HepG2 (cell line): ENCODE data around the gene ODC1. TPM values are rescaled to one million over a fixed set of nuclear protein-coding genes. Genes with fewer than 3 reads are reported as not detected.

ENCODE experiments used
- ATF7 ChIP-seq, 2 experiments: fragments of 450-650 bp in 1 of 2; sonication (generic) in 1 of 2; formaldehyde crosslinking in 1 of 2; IDR thresholded peaks; 2 replicates each; pipeline versions ENCODE4 v1.4.0 to v1.6.1; 2016 to 2020; ENCODE audit warnings: antibody characterized with exemption in 1 of 2, mild to moderate bottlenecking in 1 of 2, missing genetic modification reagents in 1 of 2
- BRCA1 ChIP-seq: sonication (generic); formaldehyde crosslinking; IDR thresholded peaks from 2 replicates; pipeline ENCODE4 v1.4.0; 2020; ENCODE audit warnings: missing genetic modification reagents
- HNRNPL ChIP-seq: fragments of 200-400 bp; formaldehyde crosslinking; IDR thresholded peaks from 2 replicates; pipeline ENCODE4 v1.6.1; 2017; ENCODE audit warnings: mild to moderate bottlenecking, low read depth, low read length
- MXD1 ChIP-seq: sonication (generic); formaldehyde crosslinking; IDR thresholded peaks from 2 replicates; pipeline ENCODE4 v1.4.0; 2020; ENCODE audit warnings: mild to moderate bottlenecking, missing genetic modification reagents
- RBFOX2 ChIP-seq: fragments of 200-400 bp; formaldehyde crosslinking; IDR thresholded peaks from 2 replicates; pipeline ENCODE4 v1.6.1; 2017; ENCODE audit warnings: low read depth, mild to moderate bottlenecking, low read length
- SNAPC4 ChIP-seq: sonication (generic); formaldehyde crosslinking; IDR thresholded peaks from 2 replicates; pipeline ENCODE4 v1.4.0; 2020; ENCODE audit warnings: mild to moderate bottlenecking, missing genetic modification reagents
- TARDBP ChIP-seq: sonication (generic); formaldehyde crosslinking; IDR thresholded peaks from 2 replicates; pipeline ENCODE4 v1.8.0; 2022; ENCODE audit warnings: mild to moderate bottlenecking, missing genetic modification reagents
- ZBTB33 ChIP-seq: sonication (generic); formaldehyde crosslinking; IDR thresholded peaks from 2 replicates; pipeline ENCODE4 v1.4.0; 2020; ENCODE audit warnings: missing genetic modification reagents
- ZGPAT ChIP-seq: IDR thresholded peaks from 2 replicates; pipeline ENCODE4 v1.6.1; 2016; ENCODE audit warnings: mild to moderate bottlenecking
- ZNF430 ChIP-seq: sonication (generic); formaldehyde crosslinking; IDR thresholded peaks from 2 replicates; pipeline ENCODE4 v1.9.0; 2021; ENCODE audit warnings: mild to moderate bottlenecking, missing genetic modification reagents
- ZNF441 ChIP-seq: sonication (generic); formaldehyde crosslinking; IDR thresholded peaks from 2 replicates; pipeline ENCODE4 v1.7.0; 2021; ENCODE audit warnings: missing genetic modification reagents, borderline replicate concordance
- ZNF547 ChIP-seq: sonication (generic); formaldehyde crosslinking; IDR thresholded peaks from 2 replicates; pipeline ENCODE4 v1.5.1; 2020; ENCODE audit warnings: mild to moderate bottlenecking, missing genetic modification reagents
- ZNF614 ChIP-seq: IDR thresholded peaks from 2 replicates; pipeline ENCODE4 v1.6.1; 2018; ENCODE audit warnings: missing biosample characterization, missing genetic modification reagents, inconsistent platforms, borderline replicate concordance
- ZNF672 ChIP-seq: sonication (generic); formaldehyde crosslinking; IDR thresholded peaks from 2 replicates; pipeline ENCODE4 v1.8.1; 2022; ENCODE audit warnings: missing genetic modification reagents
- ZNF766 ChIP-seq: sonication (generic); formaldehyde crosslinking; IDR thresholded peaks from 2 replicates; pipeline ENCODE4 v1.5.0; 2020; ENCODE audit warnings: missing genetic modification reagents, borderline replicate concordance
- ZXDC ChIP-seq: sonication (generic); formaldehyde crosslinking; IDR thresholded peaks from 2 replicates; pipeline ENCODE4 v1.5.0; 2020; ENCODE audit warnings: mild to moderate bottlenecking, missing genetic modification reagents
- polyA plus RNA-seq, 8 experiments: library from polyadenylated mRNA; depleted of rRNA in 3 of 8; stranded (reverse) in 7 of 8; unstranded in 1 of 8; fragments of >200 nt; fragmentation: Illumina TruSeq in 4 of 8; extraction: Trizol in 4 of 8; gene quantifications; 2 replicates each; pipeline versions ENCODE4 v1.2.1 to v1.2.3, GENCODE V29; 2011 to 2016; ENCODE audit warnings: low read depth in 4 of 8, missing spikeins in 1 of 8, mixed read lengths in 1 of 8; ENCODE audit not compliant: insufficient read depth in 1 of 8
- total RNA-seq, 5 experiments: library from RNA; depleted of rRNA; stranded (reverse); fragments of >200 nt; fragmentation: Illumina TruSeq; extraction: Trizol; gene quantifications; 2 replicates each; pipeline ENCODE4 v1.2.3, GENCODE V29; 2016; ENCODE audit warnings: low read depth in 1 of 5

The ODC1 gene
- total and polyA plus RNA-seq, 2 of the 13 experiments (the other 11 are each of a cell fraction or from before 2014, with no cell fraction given): 142 to 371 TPM

- TF ChIP-seq ZXDC (CRISPR knock-in tag) (peak; percentile 96), TARDBP (CRISPR knock-in tag) (peak; percentile 89), ZNF430 (peak; percentile 100), RBFOX2 (peak; percentile 96), BRCA1 (CRISPR knock-in tag) (peak; percentile 98), ATF7 (IDR thresholded peaks at IDR 0.05) (no peak), ATF7 (CRISPR knock-in tag; IDR thresholded peaks at IDR 0.05) (peak; percentile 95), MXD1 (CRISPR knock-in tag) (peak; percentile 100), ZBTB33 (CRISPR knock-in tag) (peak; percentile 71), ZNF672 (CRISPR knock-in tag) (peak; percentile 91), ZNF766 (peak; percentile 99), ZGPAT (CRISPR knock-in tag) (peak; percentile 98), HNRNPL (0 out of 2 replicates have a peak, but pooled peaks have one; percentile 24), SNAPC4 (CRISPR knock-in tag) (peak; percentile 96), ZNF441 (peak; percentile 98), ZNF547 (CRISPR knock-in tag) (peak; percentile 100), ZNF614 (CRISPR knock-in tag) (peak; percentile 98)
These were observed 704 bp upstream of the ODC1 start (continued) for GRCh38 chr2:10448576-10449485.
